ENCODE data around the gene TNK2.

DNA sequence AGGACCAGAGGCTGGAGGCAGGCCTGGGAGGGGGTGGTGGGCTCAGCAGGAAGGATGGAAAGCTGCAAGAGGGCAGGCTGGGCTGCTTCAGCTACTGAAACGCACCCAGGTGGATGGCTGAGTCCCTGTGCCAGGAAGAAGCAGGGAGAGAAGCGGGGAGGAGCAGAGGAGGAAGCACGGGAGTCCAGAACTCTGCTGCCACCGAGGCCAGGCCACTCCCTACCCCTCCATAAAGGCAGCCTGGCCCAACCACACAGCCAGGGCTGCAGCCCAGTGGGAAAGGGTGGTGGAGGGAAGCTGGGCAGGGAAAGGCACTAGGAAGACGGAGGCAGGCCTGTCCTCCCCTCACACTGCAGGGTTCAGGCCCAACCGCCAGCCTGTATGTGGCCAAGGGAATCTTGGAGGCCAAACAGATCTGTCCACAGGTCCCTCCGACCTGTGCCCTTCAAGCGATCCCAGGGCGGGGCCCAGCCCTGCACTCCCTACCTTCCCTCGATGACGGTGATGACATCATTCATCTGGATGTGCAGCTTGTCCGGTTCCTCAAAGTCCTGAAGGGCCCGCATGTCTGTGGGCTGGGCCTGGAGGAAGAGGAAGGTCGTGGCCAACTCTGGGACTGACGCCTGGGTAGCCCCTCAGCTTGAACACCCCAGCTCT is 30.5 kb downstream of the TNK2 start:
- TF ChIP-seq ZNF202 (tag by site-specific recombination; IDR thresholded peaks at IDR 0.05; ENCODE audit: borderline replicate concordance) (no peak), TCF7L2 (IDR thresholded peaks at IDR 0.05; ENCODE audit: borderline replicate concordance, low read depth, low read length) (no peak), PRDM4 (tag by site-specific recombination; IDR thresholded peaks at IDR 0.05) (no peak), ZNF350 (tag by site-specific recombination; IDR thresholded peaks at IDR 0.05) (no peak), ZNF785 (tag by site-specific recombination; IDR thresholded peaks at IDR 0.05) (no peak), REST (tag by site-specific recombination; IDR thresholded peaks at IDR 0.05) (no peak), SP2 (tag by site-specific recombination; IDR thresholded peaks at IDR 0.05) (no peak), HOXA7 (CRISPR knock-in tag; IDR thresholded peaks at IDR 0.05; ENCODE audit: borderline replicate concordance) (no peak), ZNF311 (tag by site-specific recombination; IDR thresholded peaks at IDR 0.05; ENCODE audit: borderline replicate concordance) (no peak), ZNF341 (tag by site-specific recombination; IDR thresholded peaks at IDR 0.05; ENCODE audit: low read depth) (no peak)
- TF ChIP-seq, protein P1, sequence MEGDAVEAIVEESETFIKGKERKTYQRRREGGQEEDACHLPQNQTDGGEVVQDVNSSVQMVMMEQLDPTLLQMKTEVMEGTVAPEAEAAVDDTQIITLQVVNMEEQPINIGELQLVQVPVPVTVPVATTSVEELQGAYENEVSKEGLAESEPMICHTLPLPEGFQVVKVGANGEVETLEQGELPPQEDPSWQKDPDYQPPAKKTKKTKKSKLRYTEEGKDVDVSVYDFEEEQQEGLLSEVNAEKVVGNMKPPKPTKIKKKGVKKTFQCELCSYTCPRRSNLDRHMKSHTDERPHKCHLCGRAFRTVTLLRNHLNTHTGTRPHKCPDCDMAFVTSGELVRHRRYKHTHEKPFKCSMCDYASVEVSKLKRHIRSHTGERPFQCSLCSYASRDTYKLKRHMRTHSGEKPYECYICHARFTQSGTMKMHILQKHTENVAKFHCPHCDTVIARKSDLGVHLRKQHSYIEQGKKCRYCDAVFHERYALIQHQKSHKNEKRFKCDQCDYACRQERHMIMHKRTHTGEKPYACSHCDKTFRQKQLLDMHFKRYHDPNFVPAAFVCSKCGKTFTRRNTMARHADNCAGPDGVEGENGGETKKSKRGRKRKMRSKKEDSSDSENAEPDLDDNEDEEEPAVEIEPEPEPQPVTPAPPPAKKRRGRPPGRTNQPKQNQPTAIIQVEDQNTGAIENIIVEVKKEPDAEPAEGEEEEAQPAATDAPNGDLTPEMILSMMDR (tag by site-specific recombination; IDR thresholded peaks at IDR 0.05) = no peak
- TF ChIP-seq, protein P2, sequence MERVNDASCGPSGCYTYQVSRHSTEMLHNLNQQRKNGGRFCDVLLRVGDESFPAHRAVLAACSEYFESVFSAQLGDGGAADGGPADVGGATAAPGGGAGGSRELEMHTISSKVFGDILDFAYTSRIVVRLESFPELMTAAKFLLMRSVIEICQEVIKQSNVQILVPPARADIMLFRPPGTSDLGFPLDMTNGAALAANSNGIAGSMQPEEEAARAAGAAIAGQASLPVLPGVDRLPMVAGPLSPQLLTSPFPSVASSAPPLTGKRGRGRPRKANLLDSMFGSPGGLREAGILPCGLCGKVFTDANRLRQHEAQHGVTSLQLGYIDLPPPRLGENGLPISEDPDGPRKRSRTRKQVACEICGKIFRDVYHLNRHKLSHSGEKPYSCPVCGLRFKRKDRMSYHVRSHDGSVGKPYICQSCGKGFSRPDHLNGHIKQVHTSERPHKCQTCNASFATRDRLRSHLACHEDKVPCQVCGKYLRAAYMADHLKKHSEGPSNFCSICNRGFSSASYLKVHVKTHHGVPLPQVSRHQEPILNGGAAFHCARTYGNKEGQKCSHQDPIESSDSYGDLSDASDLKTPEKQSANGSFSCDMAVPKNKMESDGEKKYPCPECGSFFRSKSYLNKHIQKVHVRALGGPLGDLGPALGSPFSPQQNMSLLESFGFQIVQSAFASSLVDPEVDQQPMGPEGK (tag by site-specific recombination; IDR thresholded peaks at IDR 0.05) = no peak
- TF ChIP-seq, protein P3, sequence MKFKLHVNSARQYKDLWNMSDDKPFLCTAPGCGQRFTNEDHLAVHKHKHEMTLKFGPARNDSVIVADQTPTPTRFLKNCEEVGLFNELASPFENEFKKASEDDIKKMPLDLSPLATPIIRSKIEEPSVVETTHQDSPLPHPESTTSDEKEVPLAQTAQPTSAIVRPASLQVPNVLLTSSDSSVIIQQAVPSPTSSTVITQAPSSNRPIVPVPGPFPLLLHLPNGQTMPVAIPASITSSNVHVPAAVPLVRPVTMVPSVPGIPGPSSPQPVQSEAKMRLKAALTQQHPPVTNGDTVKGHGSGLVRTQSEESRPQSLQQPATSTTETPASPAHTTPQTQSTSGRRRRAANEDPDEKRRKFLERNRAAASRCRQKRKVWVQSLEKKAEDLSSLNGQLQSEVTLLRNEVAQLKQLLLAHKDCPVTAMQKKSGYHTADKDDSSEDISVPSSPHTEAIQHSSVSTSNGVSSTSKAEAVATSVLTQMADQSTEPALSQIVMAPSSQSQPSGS (tag by site-specific recombination; IDR thresholded peaks at IDR 0.05; ENCODE audit: low read depth) = no peak

Measured in HEK293 (cell line).